Measurements from ENCODE around the gene CYP2R1.

The CYP2R1 gene

GRCh38 chr11:14902650-14903350 lies 10.8 kb upstream of the CYP2R1 start:
- no peak overlapping the region for H3K4me3 ChIP-seq (ENCODE audit: low read depth, low read length)
- TF ChIP-seq POLR2A (IDR thresholded peaks at IDR 0.05; ENCODE audit: extremely low read depth, insufficient read length) (no peak), CTCF (IDR thresholded peaks at IDR 0.05; ENCODE audit: low read depth, low read length) (no peak), MYC (IDR thresholded peaks at IDR 0.05; ENCODE audit: low read depth, low read length) (no peak), MAX (IDR thresholded peaks at IDR 0.05; ENCODE audit: low read depth, low read length) (no peak)
- DNase-seq (ENCODE audit: low read depth) = no peak

GRCh38 chr11:14898906-14899305 lies 6.9 kb upstream of the CYP2R1 start:
- no peak overlapping the region for H3K4me3 ChIP-seq (ENCODE audit: low read depth, low read length)
- DNase-seq (ENCODE audit: low read depth) = peak; percentile 76
- TF ChIP-seq CTCF (IDR thresholded peaks at IDR 0.05; ENCODE audit: low read depth, low read length) (no peak), MAX (IDR thresholded peaks at IDR 0.05; ENCODE audit: low read depth, low read length) (0 out of 2 replicates have a peak, but pooled peaks have one; percentile 3)

GRCh38 chr11:14898355-14898754 lies 6.3 kb upstream of the CYP2R1 start:
- no peak overlapping the region for H3K4me3 ChIP-seq (ENCODE audit: low read depth, low read length)
- TF ChIP-seq CTCF (IDR thresholded peaks at IDR 0.05; ENCODE audit: low read depth, low read length) (no peak), MAX (IDR thresholded peaks at IDR 0.05; ENCODE audit: low read depth, low read length) (no peak), POLR2A (IDR thresholded peaks at IDR 0.05; ENCODE audit: extremely low read depth, insufficient read length) (no peak), MYC (IDR thresholded peaks at IDR 0.05; ENCODE audit: low read depth, low read length) (no peak)
- peak; percentile 65 for DNase-seq (ENCODE audit: low read depth)

GRCh38 chr11:14894657-14895598 lies 2.9 kb upstream of the CYP2R1 start:
- peak overlapping the region; percentile 42 for H3K4me3 ChIP-seq (ENCODE audit: low read depth, low read length)
- peak; percentile 97 for DNase-seq (ENCODE audit: low read depth)
- no peak for TF ChIP-seq POLR2A (IDR thresholded peaks at IDR 0.05; ENCODE audit: extremely low read depth, insufficient read length)
- peak; percentile 64 for TF ChIP-seq MAX (IDR thresholded peaks at IDR 0.05; ENCODE audit: low read depth, low read length)
- peak; percentile 84 for TF ChIP-seq MYC (IDR thresholded peaks at IDR 0.05; ENCODE audit: low read depth, low read length)
- TF ChIP-seq CTCF (IDR thresholded peaks at IDR 0.05; ENCODE audit: low read depth, low read length) = no peak

- peak overlapping the region; percentile 12 for H3K4me3 ChIP-seq (ENCODE audit: low read depth, low read length)
- DNase-seq (ENCODE audit: low read depth) = no peak
- TF ChIP-seq CTCF (IDR thresholded peaks at IDR 0.05; ENCODE audit: low read depth, low read length) (no peak), MAX (IDR thresholded peaks at IDR 0.05; ENCODE audit: low read depth, low read length) (no peak), POLR2A (IDR thresholded peaks at IDR 0.05; ENCODE audit: extremely low read depth, insufficient read length) (no peak), MYC (IDR thresholded peaks at IDR 0.05; ENCODE audit: low read depth, low read length) (no peak)
These were observed 546 bp upstream of the CYP2R1 start for GRCh38 chr11:14892577-14892976.
